HG03175 (cell line): ENCODE results near the gene SOX6.
"Not testable (repeated sequence)": the region's sequence is repeated elsewhere in the genome, so short reads cannot be mapped to it uniquely, and the experiment has no call there.

ENCODE experiments used
- ATAC-seq: cut with Tn5 transposase; IDR thresholded peaks from one replicate; pipeline ENCODE4 v1.9.1; 2021; ENCODE audit warnings: mild to moderate bottlenecking, moderate library complexity; ENCODE audit not compliant: unreplicated experiment

The SOX6 gene

DNA sequence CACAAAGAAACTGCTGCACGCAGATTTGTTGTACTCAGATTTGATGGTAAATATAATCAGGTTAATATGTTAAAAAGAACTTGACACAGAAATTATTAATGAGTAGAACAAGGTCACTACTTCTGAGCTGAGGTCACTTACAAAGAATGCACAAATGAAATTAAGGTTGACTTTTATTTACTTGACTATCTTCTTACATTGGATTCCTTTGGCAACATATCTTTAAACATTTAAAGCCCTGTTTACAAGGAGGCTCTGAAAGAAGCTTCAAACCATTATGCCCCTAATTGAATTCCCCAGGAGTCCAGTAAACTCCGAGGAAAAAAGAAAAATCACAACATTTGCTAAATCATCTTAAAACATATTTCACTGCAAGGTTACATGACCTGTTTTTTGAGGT lies 245.5 kb downstream of the SOX6 start:
- no peak for ATAC-seq

DNA sequence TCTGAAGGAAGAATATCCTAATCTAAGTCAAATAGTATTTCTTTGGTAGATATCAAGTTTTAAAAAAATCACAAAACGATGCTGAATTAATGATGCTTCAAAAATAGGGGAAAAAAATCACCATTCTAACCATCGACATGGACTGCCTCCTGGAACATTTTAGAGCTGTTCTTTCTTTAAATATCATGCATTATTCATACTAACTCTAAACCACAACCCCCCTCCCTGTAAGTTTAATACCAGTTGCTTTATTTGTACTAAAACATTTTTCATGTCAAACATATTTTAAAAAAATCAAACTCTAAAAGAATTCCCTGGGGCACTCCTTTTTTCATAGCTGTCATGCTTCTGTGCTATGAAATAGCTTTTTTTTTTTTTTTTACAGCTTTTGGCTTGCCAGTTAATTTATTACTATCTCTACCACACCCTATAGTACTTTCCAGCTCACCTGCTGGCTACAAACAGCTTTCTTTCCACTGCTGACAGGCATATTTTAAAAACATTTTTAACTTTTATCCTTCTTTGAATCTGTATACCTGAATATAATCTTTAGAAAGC lies 256.9 kb downstream of the SOX6 start:
- no peak for ATAC-seq

DNA sequence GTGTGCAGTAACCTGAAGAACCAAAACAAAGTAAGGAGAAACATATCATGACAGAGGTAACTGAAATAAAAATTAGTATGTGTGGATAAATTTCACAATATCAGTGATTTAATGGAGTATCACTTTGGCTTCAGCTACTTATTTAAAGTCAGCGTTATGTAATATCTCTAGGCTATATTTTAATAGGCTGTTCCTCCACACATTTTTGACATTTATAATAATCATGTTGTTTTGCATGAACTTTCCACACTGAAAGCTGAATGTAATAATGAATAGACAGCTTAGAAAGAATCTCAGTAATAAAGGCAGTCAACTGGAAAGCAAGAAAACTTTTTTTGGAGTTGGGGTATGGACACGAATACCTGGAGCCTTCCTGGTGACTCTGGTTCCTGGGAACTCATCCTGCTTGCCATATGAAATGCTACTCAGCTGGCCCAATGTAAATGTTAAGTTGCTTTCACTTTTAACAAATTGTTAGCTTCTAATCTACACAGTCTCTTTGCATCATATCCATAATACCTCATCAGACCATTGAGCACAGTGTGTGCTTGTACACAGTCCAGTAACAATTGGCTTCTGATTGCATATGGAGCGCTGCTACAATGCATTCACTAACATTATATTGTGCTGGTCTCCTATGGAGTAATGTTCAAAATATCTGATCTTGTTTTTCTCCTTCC lies 257.7 kb downstream of the SOX6 start:
- ATAC-seq = no peak

DNA sequence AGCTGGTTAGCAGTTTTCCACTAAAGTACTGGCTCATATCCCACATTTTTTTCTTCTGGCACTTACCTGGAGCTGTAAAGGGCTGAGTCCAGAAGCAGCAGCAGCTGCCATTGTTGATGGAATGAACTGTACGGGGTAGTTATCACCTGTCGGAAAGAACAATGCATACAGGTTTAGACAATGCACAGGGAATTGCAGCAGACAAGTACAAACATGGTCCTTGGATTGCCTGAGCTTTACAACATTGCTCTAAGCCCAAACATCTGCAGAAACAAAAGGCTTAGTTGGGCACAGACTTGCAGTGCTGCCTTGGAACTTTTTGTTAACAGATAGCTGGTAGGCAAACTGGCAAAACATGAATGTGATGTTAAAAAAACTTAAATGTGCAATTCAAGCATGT lies 258.8 kb downstream of the SOX6 start:
- no peak for ATAC-seq

DNA sequence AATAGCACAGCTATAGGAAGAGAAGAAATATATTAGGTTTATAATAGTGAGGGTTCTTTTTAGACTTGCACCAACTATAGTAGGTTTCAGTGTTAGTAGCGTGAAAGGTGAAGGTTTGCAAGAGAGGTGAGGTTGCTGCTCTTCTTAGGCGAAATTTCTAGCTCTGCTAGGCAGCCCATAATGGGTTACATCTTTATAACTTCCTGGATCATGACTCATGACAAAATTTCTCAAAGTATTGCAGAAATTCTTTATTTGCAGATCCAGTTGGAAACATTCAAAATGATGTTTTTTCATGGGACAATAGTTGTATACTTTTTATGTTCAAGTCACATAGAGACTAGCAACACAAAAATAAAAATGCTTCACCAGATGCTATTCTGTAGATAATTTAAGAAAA lies 260.0 kb downstream of the SOX6 start:
- ATAC-seq = no peak

DNA sequence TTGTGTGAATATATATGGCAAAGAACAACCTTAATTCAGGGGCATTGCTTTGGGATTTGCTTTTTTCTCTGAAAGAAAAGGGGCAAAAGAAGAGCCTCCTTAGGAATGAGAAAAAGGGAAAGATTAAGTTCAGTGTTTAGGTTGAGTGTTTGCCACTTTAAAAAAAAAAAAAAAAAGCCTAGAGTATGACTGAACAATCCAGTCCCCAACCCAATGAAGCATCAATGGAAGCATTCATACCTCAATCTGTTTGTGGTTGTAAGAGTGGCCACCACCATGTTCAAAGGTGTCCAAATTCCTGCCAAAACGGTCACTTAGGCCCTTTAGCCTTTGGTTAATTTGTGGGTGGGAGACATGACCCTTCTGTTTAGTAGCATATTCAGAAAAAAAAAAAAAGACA lies 260.6 kb downstream of the SOX6 start:
- no peak for ATAC-seq

DNA sequence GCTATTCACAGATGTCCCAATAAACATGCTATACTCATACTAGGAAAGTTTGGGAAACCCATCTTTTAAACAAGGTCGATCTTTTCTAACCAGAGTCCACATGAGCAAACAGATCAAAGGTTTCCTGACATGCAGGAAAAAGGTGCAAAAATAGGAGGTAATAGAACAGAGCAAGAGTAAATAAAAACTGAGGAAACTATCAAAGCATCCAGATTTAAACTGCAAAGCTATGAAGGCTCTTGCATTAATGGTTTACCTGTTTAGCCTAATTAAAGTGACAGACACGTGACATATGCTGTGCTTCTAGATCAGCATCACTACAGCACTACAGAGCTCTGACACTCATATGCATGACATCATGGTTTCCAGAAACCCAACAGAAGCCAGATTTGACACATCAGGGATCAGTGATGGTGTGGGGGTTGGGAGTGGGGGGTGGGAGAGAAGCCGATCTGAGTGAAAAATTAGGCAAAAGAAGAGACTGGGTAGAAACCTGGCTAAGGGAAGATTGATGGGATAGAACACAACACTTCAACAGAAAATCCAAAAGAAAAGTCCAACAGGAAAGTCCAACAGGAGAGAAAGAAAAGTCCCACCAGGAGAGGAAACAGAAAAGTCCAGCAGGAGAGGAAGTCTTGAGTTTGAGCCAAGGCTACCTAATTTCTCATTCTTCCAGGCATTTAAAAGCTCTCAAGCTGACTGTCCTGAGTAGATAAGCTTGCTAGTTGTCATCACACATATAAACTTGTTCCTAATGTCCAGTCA lies 262.3 kb downstream of the SOX6 start:
- ATAC-seq = no peak

DNA sequence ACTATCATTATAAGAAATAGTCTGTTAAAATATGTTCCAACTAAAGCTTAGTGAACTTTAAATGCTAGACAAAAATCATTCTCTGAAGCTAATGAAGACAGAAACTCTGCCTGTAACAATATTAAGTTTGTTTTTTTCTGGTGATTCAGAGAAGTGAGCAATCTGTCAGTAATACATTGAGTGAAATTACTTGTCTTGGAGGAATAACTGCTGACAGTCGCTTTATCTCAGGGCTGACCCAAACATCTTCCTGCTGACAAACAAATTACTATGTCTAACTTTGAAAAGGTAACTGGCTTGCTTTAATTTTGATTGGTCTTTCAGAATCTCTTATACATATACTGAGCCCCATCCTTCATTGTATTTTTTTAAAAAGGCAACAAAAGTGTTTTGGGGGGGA lies 264.5 kb downstream of the SOX6 start:
- no peak for ATAC-seq

DNA sequence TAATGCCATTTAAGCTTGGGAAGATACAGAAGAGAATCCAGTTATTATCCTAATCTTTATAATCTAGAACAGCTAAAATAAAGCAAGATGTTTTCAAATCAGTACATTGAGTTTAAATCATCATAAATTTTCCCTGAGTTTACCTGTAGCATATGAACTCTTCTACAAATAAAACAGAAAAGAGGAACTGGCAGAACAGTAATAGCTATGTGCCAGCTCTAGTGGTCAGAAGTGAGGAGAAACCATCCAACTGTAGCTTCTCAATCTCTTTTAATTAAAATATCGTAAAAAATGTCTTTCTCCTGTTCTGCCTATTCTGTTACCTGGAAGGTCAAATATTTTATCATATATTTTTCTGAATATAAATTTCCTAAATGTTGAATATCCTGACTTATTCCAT lies 266.9 kb downstream of the SOX6 start:
- no peak for ATAC-seq

DNA sequence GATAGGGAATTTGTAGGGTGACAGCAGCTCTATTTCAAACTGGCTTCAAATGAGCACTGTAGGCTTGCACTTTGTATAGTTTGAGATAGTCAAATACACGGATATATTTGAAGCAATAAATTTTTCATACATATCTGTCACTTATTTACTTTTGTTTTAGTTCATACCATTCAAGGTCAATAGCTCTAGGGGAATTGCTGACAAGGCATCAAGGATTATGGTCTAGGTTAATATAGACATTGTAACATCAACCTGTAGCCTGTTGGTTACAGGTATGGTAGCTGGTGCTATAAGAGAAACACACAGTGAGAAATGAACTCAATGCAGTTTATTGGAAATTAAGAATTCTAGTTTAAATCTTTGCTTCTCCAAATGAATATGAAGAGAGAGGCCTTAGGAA lies 267.6 kb downstream of the SOX6 start:
- no peak for ATAC-seq

DNA sequence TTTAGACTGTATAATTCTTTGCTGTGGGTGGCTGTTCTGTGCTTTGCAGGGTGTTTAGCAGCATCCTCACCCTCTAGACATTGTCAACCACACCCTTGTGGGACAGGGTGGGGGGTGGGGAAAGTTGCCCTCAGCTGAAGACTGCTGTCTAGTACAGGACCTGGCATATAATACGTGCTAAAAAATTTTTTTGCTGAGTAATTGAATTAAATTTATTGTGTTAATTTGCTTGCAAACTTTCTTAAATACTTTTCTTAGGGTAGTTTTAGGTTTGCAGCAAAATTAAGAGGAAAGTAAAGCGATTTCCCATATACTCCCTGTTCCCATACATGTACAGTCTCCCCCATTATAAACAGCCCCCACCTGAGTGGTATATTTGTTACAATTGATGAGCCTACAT lies 268.5 kb downstream of the SOX6 start:
- ATAC-seq = no peak

DNA sequence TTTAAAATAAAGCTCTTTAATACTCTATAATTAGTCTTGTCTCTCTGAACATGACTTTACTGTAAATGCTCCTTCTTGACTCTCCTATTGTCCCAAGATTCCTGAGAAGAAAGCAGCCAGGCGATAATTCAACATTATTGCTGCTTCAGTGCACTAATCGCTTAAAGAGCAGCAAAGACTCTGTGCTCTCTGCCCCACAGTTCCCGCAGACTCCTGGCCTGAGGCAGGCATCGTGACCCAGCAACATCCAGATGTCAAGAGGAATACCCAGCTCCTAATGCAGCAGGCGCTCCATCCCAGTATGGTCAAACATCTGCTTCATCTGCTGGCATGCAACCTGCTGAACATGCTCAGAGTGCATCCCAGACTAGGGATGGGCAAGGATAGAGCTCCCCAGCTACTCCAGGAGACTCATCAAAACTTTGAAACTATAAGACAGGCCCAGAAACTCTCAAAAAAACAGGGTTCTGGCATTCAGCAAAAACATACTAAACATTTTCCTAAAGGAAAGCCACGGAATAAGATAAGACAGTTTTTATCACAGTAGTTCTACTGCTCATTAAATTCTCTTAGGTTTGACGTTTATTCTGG lies 270.0 kb downstream of the SOX6 start:
- no peak for ATAC-seq

DNA sequence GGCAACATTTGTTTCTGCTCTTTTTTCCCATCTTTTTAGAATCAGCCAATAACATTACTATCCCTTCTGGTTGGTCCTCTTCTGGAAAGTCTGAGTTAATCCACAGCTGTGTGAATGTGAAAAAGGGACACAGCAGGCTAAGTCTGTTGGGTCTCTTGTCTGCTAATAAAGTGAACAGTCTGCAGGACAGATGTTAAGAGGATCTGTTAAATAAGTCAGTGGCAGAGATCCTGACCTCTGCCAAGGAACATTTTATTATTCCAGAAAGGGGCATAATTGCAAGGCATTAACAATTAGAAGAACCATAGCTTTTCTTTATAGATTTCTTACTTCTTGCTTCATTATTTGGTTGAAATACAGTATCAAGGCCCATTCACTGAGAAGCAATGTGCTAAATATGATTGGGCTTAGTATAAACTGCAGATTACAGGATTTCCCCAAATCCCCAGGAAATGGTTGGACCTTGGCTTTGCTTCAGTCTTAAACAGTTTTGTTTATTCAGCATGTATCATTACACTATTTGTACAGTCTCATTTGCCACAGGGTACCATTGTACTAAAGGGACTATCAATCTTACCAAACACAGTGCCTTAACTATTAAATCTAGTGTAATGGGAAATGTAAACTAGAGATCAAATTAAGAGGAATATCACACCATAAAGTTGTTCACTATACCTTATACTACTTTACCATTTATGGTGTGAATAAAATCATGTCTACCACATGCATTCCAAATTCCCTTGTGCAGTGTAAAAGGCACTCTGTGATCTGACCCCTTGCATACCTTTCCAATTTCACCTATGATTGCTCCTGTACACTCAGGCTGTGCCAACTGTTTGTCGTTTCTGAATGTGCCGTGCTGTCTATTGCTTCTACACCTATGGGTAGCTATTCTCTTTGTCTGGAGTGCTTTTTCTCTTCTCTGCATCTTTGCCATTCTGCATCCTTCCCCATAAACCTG lies 274.0 kb downstream of the SOX6 start:
- ATAC-seq = no peak

DNA sequence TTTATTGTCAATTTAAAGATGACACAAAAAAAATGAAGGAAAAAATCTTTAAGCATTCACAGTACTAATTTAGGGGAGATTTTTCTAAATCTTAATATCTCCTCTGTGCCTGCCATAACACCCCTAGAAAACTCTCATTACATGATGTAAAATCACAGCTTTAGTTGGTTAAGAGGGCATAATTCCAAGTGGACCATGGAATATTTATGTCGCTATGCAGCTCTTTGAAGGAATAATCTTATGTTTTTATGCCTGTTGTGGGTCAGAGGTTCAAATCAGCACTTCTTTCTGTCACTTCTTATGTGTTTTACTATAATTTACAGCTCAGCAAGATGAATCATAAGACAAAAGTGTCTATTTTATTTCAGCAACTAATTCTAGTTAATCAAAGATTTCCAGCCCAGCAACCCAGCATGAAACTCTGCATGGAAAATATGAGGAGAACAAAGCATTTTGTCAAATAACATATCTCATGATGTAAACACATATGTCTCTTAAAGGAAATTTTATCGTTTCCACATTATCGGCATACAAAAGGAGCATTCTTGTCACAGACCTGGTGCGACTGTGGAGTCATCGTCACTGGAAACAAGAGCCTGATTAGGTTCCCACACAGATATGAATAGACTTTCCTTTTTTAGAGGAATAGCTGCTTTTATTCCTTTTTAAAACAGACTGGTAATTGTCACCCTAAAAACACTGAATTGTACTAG lies 274.8 kb downstream of the SOX6 start:
- ATAC-seq = no peak

DNA sequence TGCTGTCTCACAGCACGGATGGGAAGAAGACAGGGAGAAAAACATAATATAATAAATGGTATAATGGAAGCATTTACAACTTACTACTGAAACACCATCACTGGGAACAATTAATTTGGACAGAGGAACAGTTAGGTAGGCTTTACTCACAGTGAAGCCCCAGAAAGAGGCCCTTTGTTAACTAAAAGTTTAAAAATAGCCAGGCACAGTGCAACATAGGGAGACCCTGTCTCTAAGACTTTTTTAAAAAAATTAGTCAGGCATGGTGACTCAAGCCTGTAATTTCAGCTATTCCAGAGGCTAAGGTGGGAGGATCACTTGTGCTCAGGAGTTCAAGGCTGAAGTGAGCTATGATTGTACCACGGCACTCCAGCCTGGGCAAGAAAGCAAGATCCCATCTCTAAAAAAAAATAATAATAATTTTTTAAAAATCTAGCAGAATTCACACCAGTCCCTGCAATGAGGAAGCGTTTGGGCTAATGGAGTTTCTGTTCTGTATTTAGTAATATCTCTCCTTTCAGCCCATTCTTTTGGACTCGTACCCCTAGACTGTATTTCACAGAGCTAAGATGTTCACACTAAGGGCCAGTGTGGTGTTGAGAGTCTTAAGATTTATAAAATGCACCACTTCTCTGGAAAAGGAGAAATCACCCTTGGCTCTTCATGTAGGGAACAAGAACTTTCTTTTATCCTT lies 275.5 kb downstream of the SOX6 start:
- ATAC-seq = no peak

DNA sequence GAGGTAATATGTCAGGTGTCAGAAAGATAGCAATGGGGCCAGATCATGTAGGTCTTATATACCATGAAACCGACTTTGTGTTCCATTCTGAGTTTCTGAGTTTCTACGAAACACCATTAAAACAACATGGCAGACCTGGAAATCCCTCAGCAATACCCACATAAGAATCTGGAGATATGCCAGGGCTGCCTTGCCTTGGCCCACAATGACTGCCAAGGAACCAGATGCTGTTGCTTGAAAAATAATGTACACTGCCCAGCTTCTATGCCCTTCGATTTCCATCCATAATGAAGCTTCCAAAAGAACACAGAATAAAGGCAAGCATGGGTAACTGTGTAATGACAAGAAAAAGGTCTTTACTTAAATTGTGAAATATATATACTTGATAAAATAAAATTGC lies 277.4 kb downstream of the SOX6 start:
- no peak for ATAC-seq

DNA sequence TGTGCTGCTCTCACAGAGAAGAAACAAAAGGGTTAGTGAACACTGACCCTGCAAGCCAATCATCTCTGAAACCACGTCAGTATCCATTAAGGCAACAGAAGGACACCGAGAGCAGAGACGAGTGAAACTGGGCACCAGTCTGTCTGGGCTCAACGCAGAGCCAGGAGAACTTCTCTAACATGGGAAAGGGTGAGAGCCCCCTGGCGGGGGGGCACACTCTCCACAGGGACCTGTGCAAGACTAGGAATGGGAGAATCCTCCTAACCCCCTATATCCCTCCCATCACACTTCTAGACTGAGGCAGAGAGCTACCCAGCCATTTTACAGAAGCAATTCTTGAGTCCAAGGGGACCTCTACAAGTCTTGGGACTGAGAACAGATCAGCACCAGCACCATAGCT lies 285.8 kb downstream of the SOX6 start:
- no peak for ATAC-seq

DNA sequence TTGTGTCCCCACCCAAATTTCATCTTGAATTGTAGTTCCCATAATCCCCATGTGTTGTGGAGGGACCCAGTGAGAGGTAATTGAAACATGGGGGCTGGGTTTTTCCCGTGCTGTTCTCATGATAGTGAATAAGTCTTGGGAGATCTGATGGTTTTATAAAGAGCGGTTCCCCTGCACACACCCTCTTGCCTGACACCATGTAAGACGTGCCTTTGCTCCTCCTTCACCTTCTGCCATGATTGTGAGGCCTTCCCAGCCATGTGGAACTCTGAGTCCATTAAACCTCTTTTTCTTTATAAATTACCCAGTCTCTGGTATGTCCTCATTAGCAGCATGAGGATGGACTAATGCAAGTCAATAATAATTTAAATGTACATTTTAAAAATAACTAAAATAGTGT lies 289.1 kb downstream of the SOX6 start:
- ATAC-seq = not testable (repeated sequence)

DNA sequence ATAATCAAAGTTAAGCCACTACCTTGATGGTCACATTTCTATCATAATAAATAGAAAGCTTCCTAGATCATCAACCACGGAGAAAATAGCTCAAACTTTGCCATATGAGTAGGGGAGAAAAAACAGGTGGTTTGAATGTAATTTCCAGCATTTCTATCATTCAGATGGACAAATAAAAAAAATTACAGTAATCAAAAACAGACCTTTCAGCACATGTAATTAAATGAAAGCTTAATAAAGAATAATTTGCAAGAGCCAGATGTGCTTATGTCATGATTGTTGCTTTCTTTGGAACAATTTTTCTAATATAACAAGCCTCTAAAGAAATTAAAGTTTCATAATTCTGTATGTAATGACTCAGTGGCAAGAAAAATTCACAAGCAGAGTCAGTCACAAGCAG lies 297.0 kb downstream of the SOX6 start:
- ATAC-seq = no peak

DNA sequence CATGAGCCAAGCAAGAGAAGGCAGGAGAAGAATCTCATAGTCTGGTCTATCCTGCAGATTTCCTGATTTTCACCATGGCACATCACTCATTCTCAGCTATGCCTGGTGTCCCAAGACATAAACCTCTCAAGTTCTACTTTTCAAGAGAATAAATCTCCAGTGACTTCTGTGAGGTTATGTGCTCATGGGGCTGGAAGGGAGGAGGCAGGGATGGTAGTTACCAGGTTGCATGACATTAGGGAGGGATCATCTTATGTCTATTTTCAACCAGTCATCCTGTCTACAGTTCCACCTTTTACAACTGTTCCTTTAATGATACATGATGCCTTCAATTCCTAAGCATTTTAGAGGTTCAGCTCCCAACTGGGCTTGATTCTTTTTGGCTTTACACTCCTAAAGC lies 297.7 kb downstream of the SOX6 start:
- no peak for ATAC-seq
